Measurements from ENCODE around the gene RPL18A. TPM values are rescaled to one million over a fixed set of nuclear protein-coding genes. Genes with fewer than 3 reads are reported as not detected.

The RPL18A gene
- total RNA-seq, 3 donors from 2014 or later (not counting 1 experiment from before 2014, with no cell fraction given) = 1,015 to 1,285 (median 1,208) TPM

GRCh38 chr19:17812099-17812498 lies 47.6 kb upstream of the RPL18A start:
- H3K27ac ChIP-seq (ENCODE audit: low read length) = no peak overlapping the region
- H3K9me3 ChIP-seq (ENCODE audit: control insufficient read depth, insufficient read depth, low read length) = no peaks in the 10 kb centered on the region
- WGBS (ENCODE audit: insufficient coverage) = 85% methylated on average over 5 of the region's 5 CpGs
- no peaks in the 10 kb centered on the region for H3K36me3 ChIP-seq (ENCODE audit: control insufficient read depth, insufficient read depth, low read length)
- peaks cover 0 to 5% of the 10 kb centered on the region in 2 donors for H3K4me1 Mint-ChIP-seq
- H3K36me3 Mint-ChIP-seq = no peaks in the 10 kb centered on the region
- TF ChIP-seq CTCF (IDR thresholded peaks at IDR 0.05) = no peak
- no peak overlapping the region for H3K27ac Mint-ChIP-seq
- no peak for DNase-seq
- no peaks in the 10 kb centered on the region for H3K27me3 ChIP-seq (ENCODE audit: control insufficient read depth, insufficient read depth, low read length)
- peaks cover 6% of the 10 kb centered on the region for H3K4me1 ChIP-seq (ENCODE audit: control insufficient read depth, insufficient read depth, low read length)
- no peak overlapping the region for H3K4me3 Mint-ChIP-seq
- intact Hi-C loops (cut with micrococcal nuclease) = no loop called here
- H3K9me3 Mint-ChIP-seq = no peaks in the 10 kb centered on the region
- no peak overlapping the region for H3K4me3 ChIP-seq (ENCODE audit: low read length)
- H3K27me3 Mint-ChIP-seq (ENCODE audit: low read depth in 2 of 2) = no peaks in the 10 kb centered on the region
- ATAC-seq = no peak

- Mint-ChIP-seq H3K4me3 (no peak overlapping the region), H3K9me3 (no peaks in the 10 kb centered on the region), H3K36me3 (no peaks in the 10 kb centered on the region), H3K4me1 (no peaks in the 10 kb centered on the region), H3K27me3 (ENCODE audit: low read depth in 2 of 2) (no peaks in the 10 kb centered on the region), H3K27ac (no peak overlapping the region)
- DNase-seq (no peak), ATAC-seq (peak in 1 of 3 donors; percentile 7)
- Histone ChIP-seq H3K36me3 (ENCODE audit: control insufficient read depth, insufficient read depth, low read length) (no peaks in the 10 kb centered on the region), H3K27me3 (ENCODE audit: control insufficient read depth, insufficient read depth, low read length) (no peaks in the 10 kb centered on the region), H3K9me3 (ENCODE audit: control insufficient read depth, insufficient read depth, low read length) (no peaks in the 10 kb centered on the region), H3K4me1 (ENCODE audit: control insufficient read depth, insufficient read depth, low read length) (no peaks in the 10 kb centered on the region), H3K4me3 (ENCODE audit: low read length) (no peak overlapping the region), H3K27ac (ENCODE audit: low read length) (no peak overlapping the region)
- 87% methylated on average over 12 of the region's 13 CpGs for WGBS (ENCODE audit: insufficient coverage)
- TF ChIP-seq CTCF (IDR thresholded peaks at IDR 0.05) = no peak
- intact Hi-C loops (cut with micrococcal nuclease) = no loop called here
These were observed 41.9 kb upstream of the RPL18A start for GRCh38 chr19:17817668-17818363.

GRCh38 chr19:17821190-17821589 lies 38.5 kb upstream of the RPL18A start, which contains the start of gene INSL3:
Gene INSL3 (minus strand): TSS chr19:17821519. CDS start chr19:17821506, 13 bp downstream.
- no peak within 1 kb of the TSS for H3K27ac ChIP-seq (ENCODE audit: low read length)
- no peak for ATAC-seq
- TF ChIP-seq CTCF (IDR thresholded peaks at IDR 0.05) = no peak
- H3K4me1 ChIP-seq (ENCODE audit: control insufficient read depth, insufficient read depth, low read length) = no peaks in the 10 kb centered on the region
- no peak within 1 kb of the TSS for H3K27ac Mint-ChIP-seq
- no peaks in the 10 kb centered on the region for H3K27me3 Mint-ChIP-seq (ENCODE audit: low read depth in 2 of 2)
- WGBS (ENCODE audit: insufficient coverage) = 89% methylated on average over 34 of the region's 34 CpGs
- no peaks in the 10 kb centered on the region for H3K9me3 ChIP-seq (ENCODE audit: control insufficient read depth, insufficient read depth, low read length)
- no peak for DNase-seq
- H3K4me3 ChIP-seq (ENCODE audit: low read length) = no peak within 1 kb of the TSS
- H3K27me3 ChIP-seq (ENCODE audit: control insufficient read depth, insufficient read depth, low read length) = no peaks in the 10 kb centered on the region
- H3K9me3 Mint-ChIP-seq = no peaks in the 10 kb centered on the region
- no peaks in the 10 kb centered on the region for H3K4me1 Mint-ChIP-seq
- H3K36me3 ChIP-seq (ENCODE audit: control insufficient read depth, insufficient read depth, low read length) = peaks cover 4% of the 10 kb centered on the region
- no peak within 1 kb of the TSS for H3K4me3 Mint-ChIP-seq
- intact Hi-C loops (cut with micrococcal nuclease) = no loop called here
- H3K36me3 Mint-ChIP-seq = no peaks in the 10 kb centered on the region

- H3K9me3 Mint-ChIP-seq = no peaks in the 10 kb centered on the region
- TF ChIP-seq CTCF (IDR thresholded peaks at IDR 0.05) = no peak
- ATAC-seq (no peak), DNase-seq (no peak)
- no peaks in the 10 kb centered on the region for H3K9me3 ChIP-seq (ENCODE audit: control insufficient read depth, insufficient read depth, low read length)
- intact Hi-C loops (cut with micrococcal nuclease) = no loop called here
- H3K27me3 ChIP-seq (ENCODE audit: control insufficient read depth, insufficient read depth, low read length) = no peaks in the 10 kb centered on the region
- peaks cover 19% of the 10 kb centered on the region for H3K36me3 ChIP-seq (ENCODE audit: control insufficient read depth, insufficient read depth, low read length)
- no peak overlapping the region for H3K4me3 Mint-ChIP-seq
- no peak overlapping the region for H3K4me3 ChIP-seq (ENCODE audit: low read length)
- H3K27ac Mint-ChIP-seq = peak overlapping the region in 1 of 2 donors; percentile 74
- H3K4me1 ChIP-seq (ENCODE audit: control insufficient read depth, insufficient read depth, low read length) = no peaks in the 10 kb centered on the region
- H3K4me1 Mint-ChIP-seq = peaks cover 0 to 6% of the 10 kb centered on the region in 2 donors
- H3K36me3 Mint-ChIP-seq = no peaks in the 10 kb centered on the region
- H3K27me3 Mint-ChIP-seq (ENCODE audit: low read depth in 2 of 2) = no peaks in the 10 kb centered on the region
- H3K27ac ChIP-seq (ENCODE audit: low read length) = no peak overlapping the region
- WGBS (ENCODE audit: insufficient coverage) = 94% methylated on average over 8 of the region's 8 CpGs
These were observed 35.4 kb upstream of the RPL18A start for GRCh38 chr19:17824339-17824738.

All from natural killer cell (primary cell).